GM23248 (cell line): Measurements from ENCODE around the gene LARP4B.

Source experiments
- EZH2 ChIP-seq: fragments of 200-600 bp; sonication (generic); IDR thresholded peaks from 2 replicates; pipeline ENCODE4 v1.6.1; 2018; ENCODE audit warnings: antibody characterized with exemption, mild to moderate bottlenecking; ENCODE audit not compliant: insufficient read depth, poor library complexity, severe bottlenecking
- EZH2phosphoT487 ChIP-seq: fragments of 200-600 bp; sonication (generic); IDR thresholded peaks from 2 replicates; pipeline ENCODE4 v1.6.1; 2018; ENCODE audit warnings: antibody characterized with exemption, moderate library complexity, mild to moderate bottlenecking, low read depth; ENCODE audit not compliant: insufficient read depth

GRCh38 chr10:785089-785860 lies 146.2 kb downstream of the LARP4B start:
- no peak for TF ChIP-seq EZH2
- no peak for TF ChIP-seq EZH2phosphoT487
